ENCODE measurements around the gene LINGO3. TPM values are rescaled to one million over a fixed set of nuclear protein-coding genes. Genes with fewer than 3 reads are reported as not detected.
"Not testable (repeated sequence)": the region's sequence is repeated elsewhere in the genome, so short reads cannot be mapped to it uniquely, and the experiment has no call there.

The LINGO3 gene
- total and polyA plus RNA-seq, 8 donors = not detected

- Histone ChIP-seq H3K9me3 (no peaks in the 10 kb centered on the region), H3K4me3 (no peak overlapping the region), H3K36me3 (no peaks in the 10 kb centered on the region), H3K27ac (no peak overlapping the region), H3K4me1 (peaks cover 35 to 47% (median 40%) of the 10 kb centered on the region in 4 donors), H3K27me3 (peaks cover 14 to 72% (median 45%) of the 10 kb centered on the region in 3 donors)
- WGBS, 5 donors = 78 to 84% (median 83%) methylated on average over 20 of the region's 20 CpGs
- intact Hi-C loops (cut with DNase I; ENCODE audit: low total_unique reads) = loop anchor here (10.0 kb wide), 1 partner anchor 158 kb away; no protein-coding TSS in a partner anchor
- TF ChIP-seq POLR2A (IDR thresholded peaks at IDR 0.05) (no peak), POLR2AphosphoS5 (IDR thresholded peaks at IDR 0.05) (no peak)
- no peak for DNase-seq
Measured at GRCh38 chr19:2286402-2287140, 21.4 kb downstream of the LINGO3 start.

GRCh38 chr19:2283835-2284507 lies 24.0 kb downstream of the LINGO3 start:
- 88 to 97% (median 92%) methylated on average over 8 of the region's 8 CpGs for WGBS, 5 donors
- no peaks in the 10 kb centered on the region for H3K36me3 ChIP-seq
- TF ChIP-seq CTCF (IDR thresholded peaks at IDR 0.05) (no peak), POLR2A (IDR thresholded peaks at IDR 0.05) (no peak), POLR2AphosphoS5 (IDR thresholded peaks at IDR 0.05) (no peak), EP300 (IDR thresholded peaks at IDR 0.05) (no peak)
- no peaks in the 10 kb centered on the region for H3K9me3 ChIP-seq
- H3K27ac ChIP-seq = no peak overlapping the region
- peaks cover 11 to 37% (median 18%) of the 10 kb centered on the region in 4 donors for H3K4me1 ChIP-seq
- intact Hi-C loops (cut with DNase I; ENCODE audit: low total_unique reads) = loop anchor here (10.0 kb wide), 1 partner anchor 161 kb away; no protein-coding TSS in a partner anchor
- H3K27me3 ChIP-seq = peaks cover 0 to 47% (median 21%) of the 10 kb centered on the region in 3 donors
- no peak for DNase-seq
- no peak overlapping the region for H3K4me3 ChIP-seq

GRCh38 chr19:2282862-2283237 lies 25.1 kb downstream of the LINGO3 start:
- Histone ChIP-seq H3K27me3 (peaks cover 0 to 37% (median 12%) of the 10 kb centered on the region in 3 donors), H3K4me3 (peak overlapping the region in 2 of 4 donors; percentile 40 to 45), H3K36me3 (no peaks in the 10 kb centered on the region), H3K27ac (peak overlapping the region in 4 of 5 donors; percentile 60 to 79 (median 70)), H3K9me3 (no peaks in the 10 kb centered on the region), H3K4me1 (peaks cover 11 to 41% (median 17%) of the 10 kb centered on the region in 4 donors)
- 61 to 75% (median 67%) methylated on average over 11 of the region's 11 CpGs for WGBS, 5 donors
- intact Hi-C loops (cut with DNase I; ENCODE audit: low total_unique reads) = loop anchor here (10.0 kb wide), 1 partner anchor 162 kb away; no protein-coding TSS in a partner anchor
- DNase-seq = no peak
- TF ChIP-seq POLR2A (IDR thresholded peaks at IDR 0.05) (no peak), CTCF (IDR thresholded peaks at IDR 0.05) (no peak), POLR2AphosphoS5 (IDR thresholded peaks at IDR 0.05) (no peak), EP300 (IDR thresholded peaks at IDR 0.05) (no peak)

GRCh38 chr19:2282062-2282861 lies 25.7 kb downstream of the LINGO3 start, which contains the start of gene PEAK3:
Gene PEAK3, minus strand, starts transcription at chr19:2282175. Its CDS starts 1,244 bp downstream, at chr19:2280931.
- intact Hi-C loops (cut with DNase I; ENCODE audit: low total_unique reads) = loop anchor here (10.0 kb wide), 1 partner anchor 163 kb away; no protein-coding TSS in a partner anchor
- peak within 1 kb of the TSS; percentile 26 to 45 (median 38) for H3K4me3 ChIP-seq
- peaks cover 0 to under 1% (median 0%) of the 10 kb centered on the region in 4 donors for H3K36me3 ChIP-seq
- peak within 1 kb of the TSS; percentile 34 to 79 (median 66) for H3K27ac ChIP-seq
- peaks cover 11 to 41% (median 17%) of the 10 kb centered on the region in 4 donors for H3K4me1 ChIP-seq
- H3K27me3 ChIP-seq = peaks cover 0 to 31% (median 12%) of the 10 kb centered on the region in 3 donors
- no peaks in the 10 kb centered on the region for H3K9me3 ChIP-seq
- peak; percentile 67 to 80 for DNase-seq
- TF ChIP-seq POLR2AphosphoS5 (IDR thresholded peaks at IDR 0.05) (peak in 1 of 3 donors; percentile 13), CTCF (IDR thresholded peaks at IDR 0.05) (no peak)
- WGBS, 5 donors = 7 to 16% (median 9%) methylated on average over 24 to 41 of the region's 41 CpGs

GRCh38 chr19:2281265-2282061 lies 26.5 kb downstream of the LINGO3 start:
- intact Hi-C loops (cut with DNase I; ENCODE audit: low total_unique reads) = loop anchor here (10.0 kb wide), 1 partner anchor 163 kb away; no protein-coding TSS in a partner anchor
- peak overlapping the region; percentile 34 to 79 (median 66) for H3K27ac ChIP-seq
- 21 to 35% (median 23%) methylated on average over 5 to 16 of the region's 16 CpGs for WGBS, 5 donors
- not testable (repeated sequence) for H3K9me3 ChIP-seq, DNase-seq, H3K36me3 ChIP-seq
- H3K4me1 ChIP-seq = peaks cover 11 to 48% (median 20%) of the 10 kb centered on the region in 4 donors
- peak overlapping the region; percentile 26 to 45 (median 38) for H3K4me3 ChIP-seq
- H3K27me3 ChIP-seq = peaks cover 0 to 28% (median 12%) of the 10 kb centered on the region in 3 donors
